ENCODE results near the gene TIMM13.
A peak's percentile ranks its signal among the peaks of the same experiment; 100 is the strongest.
"Not testable (repeated sequence)": the region's sequence is repeated elsewhere in the genome, so short reads cannot be mapped to it uniquely, and the experiment has no call there.

The TIMM13 gene

GRCh38 chr19:2427429-2428320 lies at the start of gene TIMM13:
Gene TIMM13 (minus strand): TSS chr19:2427586. CDS start chr19:2427533, 53 bp downstream.
- peak; percentile 98 for DNase-seq

- peak; percentile 55 for DNase-seq
Measured at GRCh38 chr19:2476451-2477140, 49.2 kb upstream of the TIMM13 start.

- DNase-seq, result peak; percentile 93
Measured at GRCh38 chr19:2475702-2476450, 48.5 kb upstream of the TIMM13 start, which contains the start of gene GADD45B. Gene GADD45B (plus strand): TSS chr19:2476127. CDS start chr19:2476359, 232 bp downstream.

- DNase-seq, result peak; percentile 45
Measured at GRCh38 chr19:2475018-2475701, 47.8 kb upstream of the TIMM13 start.

GRCh38 chr19:2474232-2475017 lies 47.0 kb upstream of the TIMM13 start:
- DNase-seq, result peak; percentile 82

GRCh38 chr19:2469915-2470200 lies 42.5 kb upstream of the TIMM13 start:
- DNase-seq, result not testable (repeated sequence)

GRCh38 chr19:2469102-2469914 lies 41.9 kb upstream of the TIMM13 start:
- no peak for DNase-seq

GRCh38 chr19:2468596-2468995 lies 41.2 kb upstream of the TIMM13 start:
- no peak for DNase-seq

GRCh38 chr19:2464389-2464788 lies 37.0 kb upstream of the TIMM13 start:
- DNase-seq, result no peak

- not testable (repeated sequence) for DNase-seq
Measured at GRCh38 chr19:2463694-2464093, 36.3 kb upstream of the TIMM13 start.

- DNase-seq, result peak; percentile 97
Measured at GRCh38 chr19:2462635-2463421, 35.4 kb upstream of the TIMM13 start.

GRCh38 chr19:2461751-2462634 lies 34.6 kb upstream of the TIMM13 start:
- peak; percentile 97 for DNase-seq

GRCh38 chr19:2460245-2460644 lies 32.9 kb upstream of the TIMM13 start:
- DNase-seq, result no peak

GRCh38 chr19:2458776-2459175 lies 31.4 kb upstream of the TIMM13 start:
- DNase-seq, result not testable (repeated sequence)

- DNase-seq, result no peak
Measured at GRCh38 chr19:2458054-2458453, 30.7 kb upstream of the TIMM13 start.

GRCh38 chr19:2457394-2458037 lies 30.1 kb upstream of the TIMM13 start:
- DNase-seq, result no peak

GRCh38 chr19:2455851-2456570 lies 28.6 kb upstream of the TIMM13 start:
- peak; percentile 59 for DNase-seq

Measured in NCI-H69 (cell line).